ENCODE measurements around the gene PLEKHG4B. TPM values are rescaled to one million over a fixed set of nuclear protein-coding genes. Genes with fewer than 3 reads are reported as not detected.

Gene PLEKHG4B
- total RNA-seq, 1 donor from 2014 or later: not detected

DNA sequence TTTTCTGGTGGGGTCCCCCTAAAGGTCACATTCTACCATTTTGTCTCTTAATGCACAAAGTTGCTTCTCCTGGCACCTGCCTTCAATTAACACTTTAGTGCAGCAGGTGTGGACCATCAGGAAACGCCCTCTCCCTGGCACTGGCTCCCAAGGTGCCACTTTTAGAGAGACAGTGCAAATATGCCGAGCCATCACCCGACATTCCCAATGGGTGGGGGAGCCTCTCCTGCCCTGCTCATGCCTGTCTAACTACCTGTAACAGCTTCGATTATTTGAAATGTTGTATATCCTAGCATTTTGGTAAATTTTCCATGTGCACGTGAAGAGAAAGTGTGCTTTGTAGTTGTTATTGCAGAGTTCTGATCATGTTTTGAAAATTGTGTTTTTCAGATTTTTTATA, 86.1 kb downstream of the PLEKHG4B start:
- no peak overlapping the region for H3K4me3 ChIP-seq (ENCODE audit: low read depth, low read length)
- H3K36me3 ChIP-seq (ENCODE audit: control insufficient read depth, insufficient read depth, low read length): no peaks in the 10 kb centered on the region
- H3K27me3 ChIP-seq (ENCODE audit: control insufficient read depth, insufficient read depth, low read length): no peaks in the 10 kb centered on the region
- DNase-seq (ENCODE audit: low read depth) (no peak), FAIRE-seq (no peak)
- TF ChIP-seq, protein P1, sequence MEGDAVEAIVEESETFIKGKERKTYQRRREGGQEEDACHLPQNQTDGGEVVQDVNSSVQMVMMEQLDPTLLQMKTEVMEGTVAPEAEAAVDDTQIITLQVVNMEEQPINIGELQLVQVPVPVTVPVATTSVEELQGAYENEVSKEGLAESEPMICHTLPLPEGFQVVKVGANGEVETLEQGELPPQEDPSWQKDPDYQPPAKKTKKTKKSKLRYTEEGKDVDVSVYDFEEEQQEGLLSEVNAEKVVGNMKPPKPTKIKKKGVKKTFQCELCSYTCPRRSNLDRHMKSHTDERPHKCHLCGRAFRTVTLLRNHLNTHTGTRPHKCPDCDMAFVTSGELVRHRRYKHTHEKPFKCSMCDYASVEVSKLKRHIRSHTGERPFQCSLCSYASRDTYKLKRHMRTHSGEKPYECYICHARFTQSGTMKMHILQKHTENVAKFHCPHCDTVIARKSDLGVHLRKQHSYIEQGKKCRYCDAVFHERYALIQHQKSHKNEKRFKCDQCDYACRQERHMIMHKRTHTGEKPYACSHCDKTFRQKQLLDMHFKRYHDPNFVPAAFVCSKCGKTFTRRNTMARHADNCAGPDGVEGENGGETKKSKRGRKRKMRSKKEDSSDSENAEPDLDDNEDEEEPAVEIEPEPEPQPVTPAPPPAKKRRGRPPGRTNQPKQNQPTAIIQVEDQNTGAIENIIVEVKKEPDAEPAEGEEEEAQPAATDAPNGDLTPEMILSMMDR (IDR thresholded peaks at IDR 0.05; ENCODE audit: insufficient read depth, low read length, severe bottlenecking): no peak

GRCh38 chr5:179401-179800, 87.4 kb downstream of the PLEKHG4B start:
- DNase-seq (ENCODE audit: low read depth): no peak
- FAIRE-seq: no peak
- Histone ChIP-seq H3K36me3 (ENCODE audit: control insufficient read depth, insufficient read depth, low read length) (no peaks in the 10 kb centered on the region), H3K27me3 (ENCODE audit: control insufficient read depth, insufficient read depth, low read length) (no peaks in the 10 kb centered on the region), H3K4me3 (ENCODE audit: low read depth, low read length) (no peak overlapping the region)
- TF ChIP-seq, protein P1 (IDR thresholded peaks at IDR 0.05; ENCODE audit: insufficient read depth, low read length, severe bottlenecking): no peak

DNA sequence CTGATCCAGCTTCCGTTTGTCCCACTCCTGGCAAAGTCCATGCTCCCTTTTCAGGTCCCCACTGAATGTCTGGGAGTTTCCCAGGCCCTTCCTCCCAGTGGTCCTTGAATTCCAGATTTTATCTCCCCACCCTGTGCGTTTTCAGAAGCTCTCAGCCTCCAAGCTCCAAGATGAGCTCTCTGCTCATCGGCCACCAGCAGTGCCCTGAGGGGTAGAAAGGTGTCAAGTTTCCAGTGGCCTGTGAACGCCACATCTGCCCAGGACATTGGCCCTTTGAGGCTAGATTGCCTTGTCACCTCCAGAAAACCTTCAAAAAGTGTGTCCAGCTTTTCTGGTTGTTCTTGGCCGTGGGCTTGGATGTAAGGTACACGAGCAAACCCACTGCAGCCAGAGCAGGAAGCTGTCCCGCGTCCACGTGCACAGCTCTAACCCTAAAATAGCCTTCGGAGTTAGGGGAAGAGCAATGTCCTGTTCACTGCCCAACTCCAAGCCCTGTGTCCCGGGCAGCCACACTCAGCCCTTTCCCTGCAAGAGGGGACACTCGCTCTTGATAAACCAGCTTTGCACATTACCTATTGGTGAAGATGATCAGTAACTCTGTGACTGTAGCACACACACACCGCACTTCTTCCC, 88.4 kb downstream of the PLEKHG4B start:
- FAIRE-seq (peak; percentile 23), DNase-seq (ENCODE audit: low read depth) (no peak)
- Histone ChIP-seq H3K27me3 (ENCODE audit: control insufficient read depth, insufficient read depth, low read length) (no peaks in the 10 kb centered on the region), H3K4me3 (ENCODE audit: low read depth, low read length) (no peak overlapping the region), H3K36me3 (ENCODE audit: control insufficient read depth, insufficient read depth, low read length) (no peaks in the 10 kb centered on the region)
- TF ChIP-seq, protein P1 (IDR thresholded peaks at IDR 0.05; ENCODE audit: insufficient read depth, low read length, severe bottlenecking): no peak

- TF ChIP-seq, protein P1 (IDR thresholded peaks at IDR 0.05; ENCODE audit: insufficient read depth, low read length, severe bottlenecking): no peak
- FAIRE-seq (no peak), DNase-seq (ENCODE audit: low read depth) (no peak)
- no peaks in the 10 kb centered on the region for H3K27me3 ChIP-seq (ENCODE audit: control insufficient read depth, insufficient read depth, low read length)
- no peaks in the 10 kb centered on the region for H3K36me3 ChIP-seq (ENCODE audit: control insufficient read depth, insufficient read depth, low read length)
- H3K4me3 ChIP-seq (ENCODE audit: low read depth, low read length): no peak overlapping the region
Measured at GRCh38 chr5:181160-181559, 89.2 kb downstream of the PLEKHG4B start.

GRCh38 chr5:181566-181965, 89.6 kb downstream of the PLEKHG4B start:
- DNase-seq (ENCODE audit: low read depth) (no peak), FAIRE-seq (no peak)
- Histone ChIP-seq H3K27me3 (ENCODE audit: control insufficient read depth, insufficient read depth, low read length) (no peaks in the 10 kb centered on the region), H3K36me3 (ENCODE audit: control insufficient read depth, insufficient read depth, low read length) (no peaks in the 10 kb centered on the region), H3K4me3 (ENCODE audit: low read depth, low read length) (no peak overlapping the region)
- TF ChIP-seq, protein P1 (IDR thresholded peaks at IDR 0.05; ENCODE audit: insufficient read depth, low read length, severe bottlenecking): no peak

DNA sequence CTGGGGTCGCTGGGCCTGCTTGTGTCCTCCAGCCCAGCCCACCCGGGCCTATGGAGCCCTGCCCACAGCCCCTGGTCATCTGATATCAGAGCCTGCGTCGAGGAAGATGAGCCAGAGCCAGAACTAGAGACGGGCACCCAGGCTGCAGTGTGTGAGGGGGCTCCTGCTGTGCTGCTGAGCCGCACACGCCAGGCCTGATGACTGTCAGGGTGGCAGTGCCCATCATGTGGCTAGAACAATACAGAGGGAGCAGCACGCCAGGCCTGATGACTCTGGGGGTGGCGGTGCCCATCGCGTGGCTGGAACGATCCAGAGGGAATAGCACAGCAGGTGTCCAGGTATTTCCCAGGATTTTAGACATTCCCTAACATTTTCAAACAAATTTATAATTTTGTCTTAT, 90.2 kb downstream of the PLEKHG4B start:
- TF ChIP-seq, protein P1 (IDR thresholded peaks at IDR 0.05; ENCODE audit: insufficient read depth, low read length, severe bottlenecking): no peak
- H3K27me3 ChIP-seq (ENCODE audit: control insufficient read depth, insufficient read depth, low read length): no peaks in the 10 kb centered on the region
- H3K4me3 ChIP-seq (ENCODE audit: low read depth, low read length): no peak overlapping the region
- FAIRE-seq: no peak
- DNase-seq (ENCODE audit: low read depth): no peak
- no peaks in the 10 kb centered on the region for H3K36me3 ChIP-seq (ENCODE audit: control insufficient read depth, insufficient read depth, low read length)
